Measurements from ENCODE around the gene CHID1.

The CHID1 gene

DNA sequence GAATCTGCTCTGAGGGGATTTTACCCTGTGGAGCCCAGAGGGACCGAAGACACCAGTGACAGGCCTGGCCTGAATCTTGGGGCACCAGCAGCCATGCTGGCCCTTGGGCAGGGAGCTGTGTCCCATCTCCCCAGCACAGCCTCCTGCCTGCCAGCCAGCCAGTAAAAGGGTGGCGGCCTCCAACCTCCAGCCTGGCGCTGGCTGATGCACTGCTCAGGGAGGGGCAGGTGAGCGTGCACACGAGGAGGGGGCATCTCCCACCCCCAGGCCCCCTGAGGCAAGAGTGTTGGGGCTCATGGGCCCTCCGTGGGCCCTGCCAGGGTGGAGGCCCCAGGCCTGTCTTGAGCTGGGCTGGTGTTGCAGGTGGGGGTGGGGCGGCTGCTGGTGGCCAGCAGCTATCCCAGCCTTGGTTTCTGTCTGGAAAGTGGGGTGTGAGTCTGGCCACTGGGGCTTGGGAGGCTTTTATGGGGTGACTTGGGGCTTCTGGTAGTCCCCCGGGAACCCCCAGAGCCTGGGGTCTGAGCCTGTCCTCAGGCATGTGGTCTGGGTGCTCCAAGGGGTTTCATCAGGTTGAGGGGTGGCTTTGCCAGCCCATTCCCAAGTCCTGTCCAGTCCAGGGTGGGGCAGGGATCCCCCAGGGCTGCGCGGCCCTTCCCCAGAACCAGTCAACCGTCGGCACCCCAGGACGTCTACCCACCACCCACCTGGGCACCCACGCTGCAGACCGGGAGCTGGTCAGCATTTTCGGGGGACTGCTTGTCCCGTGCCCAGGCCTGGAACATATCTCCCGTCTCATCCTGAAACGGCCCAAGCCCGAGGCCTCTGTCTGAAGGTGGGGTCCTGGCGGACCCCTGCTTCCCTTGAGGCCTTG lies 50.1 kb downstream of the CHID1 start:
- peaks cover 10% of the 10 kb centered on the region for H3K4me1 ChIP-seq (ENCODE audit: control insufficient read depth, insufficient read depth, low read length)
- no peak for DNase-seq (ENCODE audit: low read depth)
- H3K27me3 ChIP-seq (replicated peaks; ENCODE audit: control insufficient read depth, insufficient read depth, low read length): no peaks in the 10 kb centered on the region
- H3K4me3 ChIP-seq (ENCODE audit: low read length): peak overlapping the region; percentile 52
- no peaks in the 10 kb centered on the region for H3K9me3 ChIP-seq (ENCODE audit: control insufficient read depth, low read length)
- H3K9ac ChIP-seq (ENCODE audit: low read length): peak overlapping the region; percentile 66
- peaks cover 12% of the 10 kb centered on the region for H3K36me3 ChIP-seq (ENCODE audit: control insufficient read depth, insufficient read depth, low read length, severe bottlenecking)

- Histone ChIP-seq H3K4me3 (ENCODE audit: low read length) (peak overlapping the region; percentile 52), H3K9me3 (ENCODE audit: control insufficient read depth, low read length) (no peaks in the 10 kb centered on the region), H3K9ac (ENCODE audit: low read length) (peak overlapping the region; percentile 66), H3K36me3 (ENCODE audit: control insufficient read depth, insufficient read depth, low read length, severe bottlenecking) (peaks cover 5% of the 10 kb centered on the region), H3K4me1 (ENCODE audit: control insufficient read depth, insufficient read depth, low read length) (peaks cover 10% of the 10 kb centered on the region), H3K27me3 (replicated peaks; ENCODE audit: control insufficient read depth, insufficient read depth, low read length) (no peaks in the 10 kb centered on the region)
- peak; percentile 74 for DNase-seq (ENCODE audit: low read depth)
Observed at GRCh38 chr11:859394-860131, 51.0 kb downstream of the CHID1 start.

- no peak for DNase-seq (ENCODE audit: low read depth)
- Histone ChIP-seq H3K9ac (ENCODE audit: low read length) (no peak overlapping the region), H3K27me3 (replicated peaks; ENCODE audit: control insufficient read depth, insufficient read depth, low read length) (no peaks in the 10 kb centered on the region), H3K36me3 (ENCODE audit: control insufficient read depth, insufficient read depth, low read length, severe bottlenecking) (peaks cover under 1% of the 10 kb centered on the region), H3K4me3 (ENCODE audit: low read length) (no peak overlapping the region), H3K4me1 (ENCODE audit: control insufficient read depth, insufficient read depth, low read length) (peaks cover 10% of the 10 kb centered on the region), H3K9me3 (ENCODE audit: control insufficient read depth, low read length) (no peaks in the 10 kb centered on the region)
Observed at GRCh38 chr11:858762-859339, 51.8 kb downstream of the CHID1 start.

- Histone ChIP-seq H3K4me1 (ENCODE audit: control insufficient read depth, insufficient read depth, low read length) (peaks cover 10% of the 10 kb centered on the region), H3K4me3 (ENCODE audit: low read length) (no peak overlapping the region)
Observed at GRCh38 chr11:858053-858761, 52.4 kb downstream of the CHID1 start.

GRCh38 chr11:856397-856796 lies 54.2 kb downstream of the CHID1 start:
- Histone ChIP-seq H3K9ac (ENCODE audit: low read length) (no peak overlapping the region), H3K36me3 (ENCODE audit: control insufficient read depth, insufficient read depth, low read length, severe bottlenecking) (no peaks in the 10 kb centered on the region), H3K4me1 (ENCODE audit: control insufficient read depth, insufficient read depth, low read length) (peaks cover 10% of the 10 kb centered on the region), H3K27me3 (replicated peaks; ENCODE audit: control insufficient read depth, insufficient read depth, low read length) (no peaks in the 10 kb centered on the region), H3K9me3 (ENCODE audit: control insufficient read depth, low read length) (no peaks in the 10 kb centered on the region), H3K4me3 (ENCODE audit: low read length) (no peak overlapping the region)
- no peak for DNase-seq (ENCODE audit: low read depth)

More at GRCh38 chr11:858053-858761, 52.4 kb downstream of the CHID1 start:
- H3K9me3 ChIP-seq (ENCODE audit: control insufficient read depth, low read length): no peaks in the 10 kb centered on the region
- DNase-seq (ENCODE audit: low read depth): no peak
- H3K9ac ChIP-seq (ENCODE audit: low read length): no peak overlapping the region
- no peaks in the 10 kb centered on the region for H3K36me3 ChIP-seq (ENCODE audit: control insufficient read depth, insufficient read depth, low read length, severe bottlenecking)
- no peaks in the 10 kb centered on the region for H3K27me3 ChIP-seq (replicated peaks; ENCODE audit: control insufficient read depth, insufficient read depth, low read length)

- H3K4me1 ChIP-seq (ENCODE audit: control insufficient read depth, insufficient read depth, low read length): peaks cover 10% of the 10 kb centered on the region
- no peak overlapping the region for H3K4me3 ChIP-seq (ENCODE audit: low read length)
- no peak overlapping the region for H3K9ac ChIP-seq (ENCODE audit: low read length)
- no peak for DNase-seq (ENCODE audit: low read depth)
- H3K36me3 ChIP-seq (ENCODE audit: control insufficient read depth, insufficient read depth, low read length, severe bottlenecking): no peaks in the 10 kb centered on the region
- no peaks in the 10 kb centered on the region for H3K27me3 ChIP-seq (replicated peaks; ENCODE audit: control insufficient read depth, insufficient read depth, low read length)
- no peaks in the 10 kb centered on the region for H3K9me3 ChIP-seq (ENCODE audit: control insufficient read depth, low read length)
Observed at GRCh38 chr11:855796-856195, 54.8 kb downstream of the CHID1 start.

DNA sequence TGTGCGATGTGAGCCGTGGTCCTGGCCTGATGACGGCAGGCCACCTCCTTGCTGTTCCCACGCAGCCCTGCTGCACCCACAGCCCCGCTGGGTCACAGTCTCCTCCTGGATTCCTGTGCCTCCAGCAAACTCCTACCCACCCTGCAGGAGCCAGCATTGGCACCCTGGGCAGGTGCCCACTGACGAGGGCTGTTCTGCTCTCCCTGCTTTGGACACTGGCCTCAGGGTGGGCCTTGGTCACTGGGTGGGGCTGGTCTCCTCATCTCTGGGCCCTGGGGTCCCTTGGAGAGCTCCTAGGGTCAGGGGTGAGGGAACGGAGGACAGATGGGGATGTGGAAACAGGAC lies 55.3 kb downstream of the CHID1 start:
- DNase-seq (ENCODE audit: low read depth): no peak
- H3K4me1 ChIP-seq (ENCODE audit: control insufficient read depth, insufficient read depth, low read length): peaks cover 10% of the 10 kb centered on the region

GRCh38 chr11:854601-855329 lies 55.8 kb downstream of the CHID1 start:
- H3K9me3 ChIP-seq (ENCODE audit: control insufficient read depth, low read length): no peaks in the 10 kb centered on the region
- H3K27me3 ChIP-seq (replicated peaks; ENCODE audit: control insufficient read depth, insufficient read depth, low read length): no peaks in the 10 kb centered on the region
- no peak overlapping the region for H3K9ac ChIP-seq (ENCODE audit: low read length)
- no peak overlapping the region for H3K4me3 ChIP-seq (ENCODE audit: low read length)
- no peaks in the 10 kb centered on the region for H3K36me3 ChIP-seq (ENCODE audit: control insufficient read depth, insufficient read depth, low read length, severe bottlenecking)
- peaks cover 5% of the 10 kb centered on the region for H3K4me1 ChIP-seq (ENCODE audit: control insufficient read depth, insufficient read depth, low read length)
- DNase-seq (ENCODE audit: low read depth): no peak

More for the DNA sequence above, 55.3 kb downstream of the CHID1 start:
- Histone ChIP-seq H3K36me3 (ENCODE audit: control insufficient read depth, insufficient read depth, low read length, severe bottlenecking) (no peaks in the 10 kb centered on the region), H3K9ac (ENCODE audit: low read length) (no peak overlapping the region), H3K27me3 (replicated peaks; ENCODE audit: control insufficient read depth, insufficient read depth, low read length) (no peaks in the 10 kb centered on the region), H3K4me3 (ENCODE audit: low read length) (no peak overlapping the region), H3K9me3 (ENCODE audit: control insufficient read depth, low read length) (no peaks in the 10 kb centered on the region)

- Histone ChIP-seq H3K4me1 (ENCODE audit: control insufficient read depth, insufficient read depth, low read length) (peaks cover under 1% of the 10 kb centered on the region), H3K9me3 (ENCODE audit: control insufficient read depth, low read length) (no peaks in the 10 kb centered on the region)
- DNase-seq (ENCODE audit: low read depth): no peak
Observed at GRCh38 chr11:853682-854448, 56.7 kb downstream of the CHID1 start.

GRCh38 chr11:852762-853161 lies 57.8 kb downstream of the CHID1 start:
- Histone ChIP-seq H3K9ac (ENCODE audit: low read length) (no peak overlapping the region), H3K4me1 (ENCODE audit: control insufficient read depth, insufficient read depth, low read length) (peaks cover 10% of the 10 kb centered on the region), H3K4me3 (ENCODE audit: low read length) (no peak overlapping the region), H3K27me3 (replicated peaks; ENCODE audit: control insufficient read depth, insufficient read depth, low read length) (no peaks in the 10 kb centered on the region), H3K36me3 (ENCODE audit: control insufficient read depth, insufficient read depth, low read length, severe bottlenecking) (no peaks in the 10 kb centered on the region), H3K9me3 (ENCODE audit: control insufficient read depth, low read length) (no peaks in the 10 kb centered on the region)
- no peak for DNase-seq (ENCODE audit: low read depth)

More at GRCh38 chr11:853682-854448, 56.7 kb downstream of the CHID1 start:
- Histone ChIP-seq H3K36me3 (ENCODE audit: control insufficient read depth, insufficient read depth, low read length, severe bottlenecking) (no peaks in the 10 kb centered on the region), H3K4me3 (ENCODE audit: low read length) (no peak overlapping the region), H3K27me3 (replicated peaks; ENCODE audit: control insufficient read depth, insufficient read depth, low read length) (no peaks in the 10 kb centered on the region), H3K9ac (ENCODE audit: low read length) (no peak overlapping the region)
